Measurements from ENCODE around the gene FBXO24. TPM values are rescaled to one million over a fixed set of nuclear protein-coding genes. Genes with fewer than 3 reads are reported as not detected.
A peak's percentile ranks its signal among the peaks of the same experiment; 100 is the strongest.

FBXO24 gene
- total and polyA plus RNA-seq, 7 experiments from 2014 or later: 0.75 to 3.1 (median 2.0) TPM

DNA sequence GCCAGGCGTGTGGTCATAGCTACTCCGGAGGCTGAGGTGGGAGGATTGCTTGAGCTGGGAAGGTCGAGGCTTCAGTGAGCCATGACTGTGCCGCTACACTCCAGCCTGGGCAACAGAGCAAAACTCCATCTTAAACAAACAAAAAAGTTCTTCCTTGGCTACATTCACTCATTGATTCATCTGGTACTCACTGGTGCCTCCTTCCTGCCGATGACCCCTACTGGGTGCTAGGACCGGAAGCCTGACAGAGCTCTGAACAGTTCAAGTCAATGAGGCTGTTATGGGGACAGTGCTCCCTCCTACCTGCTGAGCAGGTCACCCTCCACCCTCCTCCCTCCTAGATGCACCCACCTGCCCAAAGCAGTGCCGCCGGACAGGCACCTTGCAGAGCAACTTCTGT is 21.0 kb downstream of the FBXO24 start:
- Histone ChIP-seq H3K4me1 (ENCODE audit: control insufficient read depth in 2 of 2, insufficient read depth in 2 of 2, low read length in 2 of 2) (peaks cover 6 to 10% of the 10 kb centered on the region in 2 donors), H3K36me3 (ENCODE audit: control insufficient read depth in 2 of 3, insufficient read depth in 3 of 3, low read length in 3 of 3) (no peaks in the 10 kb centered on the region), H3K9me3 (ENCODE audit: control insufficient read depth in 2 of 3, low read length in 3 of 3) (no peaks in the 10 kb centered on the region), H3K27ac (ENCODE audit: low read depth, low read length) (no peak overlapping the region), H3K4me3 (ENCODE audit: low read length) (no peak overlapping the region), H3K27me3 (ENCODE audit: control insufficient read depth in 2 of 2, insufficient read depth in 2 of 2, low read length in 2 of 2) (no peaks in the 10 kb centered on the region)
- ATAC-seq: no peak
- Mint-ChIP-seq H3K9me3 (peaks cover 0 to 3% (median 0%) of the 10 kb centered on the region in 11 donors), H3K36me3 (no peaks in the 10 kb centered on the region), H3K4me3 (peak overlapping the region in 5 of 10 donors; percentile 5 to 55 (median 34)), H3K27me3 (peaks cover 0 to 18% (median 0%) of the 10 kb centered on the region in 5 donors), H3K4me1 (peaks cover 10 to 36% (median 27%) of the 10 kb centered on the region in 7 donors), H3K27ac (peak overlapping the region in 2 of 9 donors; percentile 33 to 67)
- no peak for DNase-seq
- intact Hi-C loops (cut with micrococcal nuclease): no loop called here
- ChIA-PET CTCF (interaction anchor here (0.6 kb wide), 1 partner anchor 52 kb away, joined by 3 read pairs; no protein-coding TSS in a partner anchor), POLR2A (interaction anchor here (1.0 to 4.8 kb wide), 3 partner anchors 10 to 84 kb away, joined by 4 to 50 read pairs (median 5); partner anchors contain the start of genes FBXO24 and LRCH4)

DNA sequence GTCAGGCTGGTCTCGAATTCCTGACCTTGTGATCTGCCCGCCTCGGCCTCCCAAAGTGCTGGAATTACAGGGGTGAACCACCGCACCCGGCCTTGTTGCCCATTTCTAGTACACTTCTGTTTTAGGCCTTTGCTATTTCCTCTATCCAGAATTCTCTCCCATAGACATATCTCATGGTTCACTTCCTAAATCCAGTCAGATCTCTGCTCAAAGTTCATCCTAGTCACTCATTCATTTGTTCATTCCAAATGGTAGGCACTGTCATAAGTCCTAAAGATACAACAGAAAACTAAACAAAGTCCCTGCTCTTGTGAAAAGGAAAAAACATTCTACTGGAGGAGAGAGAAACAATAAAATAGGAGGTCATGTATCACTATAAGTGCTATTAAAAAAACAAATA is 23.8 kb downstream of the FBXO24 start:
- no peak for DNase-seq
- Histone ChIP-seq H3K27me3 (ENCODE audit: control insufficient read depth in 2 of 2, insufficient read depth in 2 of 2, low read length in 2 of 2) (no peaks in the 10 kb centered on the region), H3K9me3 (ENCODE audit: control insufficient read depth in 2 of 3, low read length in 3 of 3) (no peaks in the 10 kb centered on the region), H3K36me3 (ENCODE audit: control insufficient read depth in 2 of 3, insufficient read depth in 3 of 3, low read length in 3 of 3) (peaks cover 0 to 4% (median 0%) of the 10 kb centered on the region in 3 experiments), H3K4me1 (ENCODE audit: control insufficient read depth in 2 of 2, insufficient read depth in 2 of 2, low read length in 2 of 2) (peaks cover 15 to 16% of the 10 kb centered on the region in 2 donors), H3K4me3 (ENCODE audit: low read length) (no peak overlapping the region), H3K27ac (ENCODE audit: low read depth, low read length) (no peak overlapping the region)
- Mint-ChIP-seq H3K4me3 (peak overlapping the region in 5 of 10 donors; percentile 4 to 99 (median 19)), H3K27me3 (peaks cover 0 to 18% (median 0%) of the 10 kb centered on the region in 5 donors), H3K9me3 (peaks cover 0 to 3% (median 0%) of the 10 kb centered on the region in 11 donors), H3K36me3 (peaks cover 0 to 9% (median 0%) of the 10 kb centered on the region in 5 donors), H3K4me1 (peaks cover 23 to 40% (median 31%) of the 10 kb centered on the region in 7 donors), H3K27ac (peak overlapping the region in 6 of 9 donors; percentile 3 to 98 (median 21))
- CTCF ChIA-PET: no interaction called here
- intact Hi-C loops (cut with micrococcal nuclease): loop anchor here in 1 of 2 donors (5.0 kb wide), 1 partner anchor 277 kb away; the partner anchor contains the start of gene UFSP1
- POLR2A ChIA-PET: interaction anchor here (7.0 kb wide), 1 partner anchor 26 kb away, joined by 111 read pairs; the partner anchor contains the start of genes FBXO24 and LRCH4
- ATAC-seq: no peak

DNA sequence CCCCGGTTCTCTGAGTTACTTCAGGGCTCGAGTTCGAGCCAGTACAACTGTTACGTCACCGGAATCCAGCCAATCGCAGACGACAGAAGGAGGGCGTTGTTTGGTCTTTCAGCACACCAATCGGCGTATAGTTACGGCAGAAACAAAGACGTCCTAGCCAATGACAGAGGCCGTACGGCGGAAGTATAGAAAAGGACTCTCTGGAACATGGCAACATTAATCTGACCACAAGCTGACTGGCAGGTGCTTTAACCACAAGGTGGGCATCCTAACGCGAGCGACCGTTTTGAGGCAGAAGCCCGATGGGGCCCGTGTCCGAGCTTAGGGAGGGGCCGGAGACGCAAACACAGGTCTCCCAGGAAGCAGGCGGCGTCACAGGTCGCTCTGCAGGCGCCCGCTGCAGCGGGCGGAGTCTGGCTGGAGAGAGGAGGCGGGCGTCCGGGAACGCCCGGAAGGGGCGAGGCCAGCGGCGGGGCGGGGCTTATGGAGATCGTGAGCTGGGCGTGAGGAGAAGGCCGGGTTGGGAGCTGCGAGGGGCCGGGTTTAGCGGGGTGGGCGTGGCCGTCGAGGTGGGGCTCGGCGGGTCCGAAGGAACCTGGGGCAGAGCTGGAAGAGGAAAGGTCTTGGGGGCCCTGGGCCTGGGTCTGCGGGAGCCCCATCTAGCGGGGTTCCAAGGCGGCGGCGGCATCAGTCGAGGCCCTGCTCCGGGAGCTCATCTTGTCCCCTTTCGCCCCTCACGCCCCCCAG is 26.0 kb downstream of the FBXO24 start, which contains the start of gene MOSPD3:
MOSPD3 (plus strand) TSS at position 558 of the 747 bp plus-strand sequence. CDS start 252 bp downstream, outside the sequence.
- DNase-seq (peak; percentile 97 to 99 (median 98)), ATAC-seq (peak; percentile 94)
- H3K27ac ChIP-seq (ENCODE audit: low read depth, low read length): peak within 1 kb of the TSS; percentile 92
- intact Hi-C loops (cut with micrococcal nuclease): loop anchor here (1.0 to 5.0 kb wide), 17 partner anchors 8 to 1231 kb away; partner anchors contain the start of genes AGFG2 (in 2 of the 2), FBXO24 (in 2 of the 2), GNB2 (in 2 of the 2) and LRCH4 (in 2 of the 2)
- no peaks in the 10 kb centered on the region for H3K9me3 ChIP-seq (ENCODE audit: control insufficient read depth in 2 of 3, low read length in 3 of 3)
- Mint-ChIP-seq H3K36me3 (peaks cover 0 to 13% (median 3%) of the 10 kb centered on the region in 5 donors), H3K27ac (peak within 1 kb of the TSS; percentile 97 to 100 (median 100)), H3K4me1 (peaks cover 18 to 29% (median 24%) of the 10 kb centered on the region in 7 donors), H3K9me3 (peaks cover 0 to 3% (median 0%) of the 10 kb centered on the region in 11 donors), H3K4me3 (peak within 1 kb of the TSS; percentile 92 to 99 (median 98)), H3K27me3 (peaks cover 0 to 8% (median 0%) of the 10 kb centered on the region in 5 donors)
- H3K36me3 ChIP-seq (ENCODE audit: control insufficient read depth in 2 of 3, insufficient read depth in 3 of 3, low read length in 3 of 3): peaks cover 0 to 4% (median 0%) of the 10 kb centered on the region in 3 experiments
- CTCF ChIA-PET: interaction anchor here (0.6 to 2.8 kb wide), 6 partner anchors 14 to 93 kb away, joined by 3 to 17 read pairs (median 6); partner anchors contain the start of genes FBXO24, LRCH4 and POP7
- H3K27me3 ChIP-seq (ENCODE audit: control insufficient read depth in 2 of 2, insufficient read depth in 2 of 2, low read length in 2 of 2): no peaks in the 10 kb centered on the region
- POLR2A ChIA-PET: interaction anchor here (0.5 to 7.0 kb wide), 23 partner anchors 8 to 183 kb away, joined by 3 to 111 read pairs (median 6); partner anchors contain the start of genes FBXO24, GIGYF1, LRCH4 and MEPCE
- peak within 1 kb of the TSS; percentile 99 for H3K4me3 ChIP-seq (ENCODE audit: low read length)
- peaks cover 10 to 16% of the 10 kb centered on the region in 2 donors for H3K4me1 ChIP-seq (ENCODE audit: control insufficient read depth in 2 of 2, insufficient read depth in 2 of 2, low read length in 2 of 2)

DNA sequence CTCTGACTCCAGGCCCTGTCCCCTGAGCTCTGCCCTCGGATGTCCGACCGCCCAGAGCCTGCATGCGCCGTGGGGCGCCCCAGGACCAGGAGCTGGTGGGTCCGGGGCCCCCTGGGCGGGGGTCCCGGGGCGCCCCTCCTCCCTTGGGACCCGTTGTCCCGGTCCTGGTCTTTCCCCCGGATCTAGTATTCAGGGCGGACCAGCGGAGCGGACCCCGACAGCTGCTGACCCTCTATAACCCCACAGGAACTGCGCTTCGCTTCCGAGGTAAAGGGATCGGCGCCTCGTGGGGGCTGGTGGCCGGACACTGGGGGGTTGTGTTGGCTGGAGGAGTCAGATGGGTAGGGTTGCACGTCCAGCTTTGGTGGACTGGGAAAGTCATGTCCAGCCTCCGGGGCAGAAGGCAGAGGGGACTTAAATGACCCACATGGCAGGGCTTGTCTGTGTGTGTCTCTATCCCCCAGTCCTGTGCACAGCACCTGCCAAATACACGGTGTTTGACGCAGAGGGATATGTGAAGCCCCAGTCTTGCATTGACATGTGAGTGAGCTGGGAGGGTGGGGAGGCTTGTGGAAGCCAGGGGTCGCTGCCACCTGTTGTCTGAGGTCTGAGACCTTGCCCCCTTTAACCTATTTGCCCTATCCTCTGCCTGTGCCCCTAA is 26.7 kb downstream of the FBXO24 start:
- ATAC-seq: no peak
- Mint-ChIP-seq H3K27ac (peak overlapping the region; percentile 66 to 100 (median 93)), H3K9me3 (peaks cover 0 to 3% (median 0%) of the 10 kb centered on the region in 11 donors), H3K27me3 (peaks cover 0 to 3% (median 0%) of the 10 kb centered on the region in 5 donors), H3K4me3 (peak overlapping the region; percentile 82 to 99 (median 96)), H3K36me3 (peaks cover 0 to 13% (median 3%) of the 10 kb centered on the region in 5 donors), H3K4me1 (peaks cover 16 to 29% (median 24%) of the 10 kb centered on the region in 7 donors)
- Histone ChIP-seq H3K4me1 (ENCODE audit: control insufficient read depth in 2 of 2, insufficient read depth in 2 of 2, low read length in 2 of 2) (peaks cover 10 to 16% of the 10 kb centered on the region in 2 donors), H3K27ac (ENCODE audit: low read depth, low read length) (peak overlapping the region; percentile 92), H3K4me3 (ENCODE audit: low read length) (peak overlapping the region; percentile 99), H3K9me3 (ENCODE audit: control insufficient read depth in 2 of 3, low read length in 3 of 3) (no peaks in the 10 kb centered on the region), H3K36me3 (ENCODE audit: control insufficient read depth in 2 of 3, insufficient read depth in 3 of 3, low read length in 3 of 3) (peaks cover 0 to 4% (median 0%) of the 10 kb centered on the region in 3 experiments), H3K27me3 (ENCODE audit: control insufficient read depth in 2 of 2, insufficient read depth in 2 of 2, low read length in 2 of 2) (no peaks in the 10 kb centered on the region)
- intact Hi-C loops (cut with micrococcal nuclease): loop anchor here (1.0 to 5.0 kb wide), 17 partner anchors 9 to 1232 kb away; partner anchors contain the start of genes AGFG2 (in 2 of the 2), FBXO24 (in 2 of the 2), GNB2 (in 2 of the 2) and LRCH4 (in 2 of the 2)
- ChIA-PET CTCF (interaction anchor here (0.5 to 2.8 kb wide), 9 partner anchors 13 to 341 kb away, joined by 3 to 17 read pairs (median 3); partner anchors contain the start of genes FBXO24, LRCH4 and POP7), POLR2A (interaction anchor here (0.6 to 7.0 kb wide), 26 partner anchors 9 to 1234 kb away, joined by 3 to 111 read pairs (median 6); partner anchors contain the start of genes FBXO24, GIGYF1, LRCH4 and MEPCE)
- peak in 5 of 9 donors; percentile 35 to 42 (median 38) for DNase-seq

DNA sequence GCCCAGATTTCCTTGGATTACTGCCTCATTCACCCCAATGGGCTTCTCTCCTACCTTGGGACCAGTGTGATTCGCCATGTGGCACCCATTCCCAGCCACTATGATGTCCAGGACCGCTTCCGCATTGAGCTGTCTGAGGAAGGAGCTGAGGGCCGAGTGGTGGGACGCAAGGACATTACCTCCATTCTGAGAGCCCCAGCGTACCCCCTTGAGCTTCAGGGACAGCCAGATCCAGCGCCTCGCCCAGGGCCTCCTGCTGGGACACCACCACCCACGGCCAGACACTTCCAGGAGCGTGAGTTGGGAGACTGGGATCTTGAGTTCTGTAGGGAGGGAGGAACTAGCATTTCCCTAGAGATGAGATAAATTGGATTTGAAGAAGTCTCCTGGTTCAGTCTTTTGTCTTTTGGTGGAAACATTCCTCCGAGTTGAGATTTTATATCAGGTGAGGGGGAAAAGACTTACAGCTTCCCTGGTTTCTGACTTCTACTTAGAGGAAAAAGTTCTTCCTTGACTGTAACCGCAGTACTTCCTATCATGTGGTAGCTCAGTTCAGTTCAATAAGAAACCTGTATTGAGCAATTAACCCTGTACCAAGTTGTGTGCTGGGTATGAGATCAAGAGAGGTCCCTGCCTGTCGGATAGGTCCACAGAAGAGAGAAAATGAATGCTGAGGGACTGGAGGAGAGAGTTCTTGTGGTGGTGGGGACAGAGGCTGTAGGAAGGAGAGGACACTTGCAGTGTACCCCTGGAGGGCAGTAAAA is 27.5 kb downstream of the FBXO24 start:
- Histone ChIP-seq H3K4me1 (ENCODE audit: control insufficient read depth in 2 of 2, insufficient read depth in 2 of 2, low read length in 2 of 2) (peaks cover 10 to 16% of the 10 kb centered on the region in 2 donors), H3K36me3 (ENCODE audit: control insufficient read depth in 2 of 3, insufficient read depth in 3 of 3, low read length in 3 of 3) (peaks cover 0 to 4% (median 0%) of the 10 kb centered on the region in 3 experiments), H3K27ac (ENCODE audit: low read depth, low read length) (peak overlapping the region; percentile 92), H3K27me3 (ENCODE audit: control insufficient read depth in 2 of 2, insufficient read depth in 2 of 2, low read length in 2 of 2) (no peaks in the 10 kb centered on the region), H3K4me3 (ENCODE audit: low read length) (peak overlapping the region; percentile 99), H3K9me3 (ENCODE audit: control insufficient read depth in 2 of 3, low read length in 3 of 3) (no peaks in the 10 kb centered on the region)
- intact Hi-C loops (cut with micrococcal nuclease): loop anchor here (2.0 to 5.0 kb wide), 5 partner anchors 135 to 1233 kb away; partner anchors contain the start of genes GPC2 (in 1 of the 2), MEPCE (in 1 of the 2), STAG3 (in 1 of the 2) and TSC22D4 (in 1 of the 2)
- DNase-seq (peak in 3 of 9 donors; percentile 22 to 33 (median 30)), ATAC-seq (no peak)
- Mint-ChIP-seq H3K9me3 (peaks cover 0 to 3% (median 0%) of the 10 kb centered on the region in 11 donors), H3K36me3 (peaks cover 0 to 13% (median 3%) of the 10 kb centered on the region in 5 donors), H3K4me1 (peaks cover 16 to 29% (median 24%) of the 10 kb centered on the region in 7 donors), H3K27ac (peak overlapping the region in 5 of 9 donors; percentile 45 to 56 (median 53)), H3K27me3 (peaks cover 0 to 2% (median 0%) of the 10 kb centered on the region in 5 donors), H3K4me3 (peak overlapping the region; percentile 62 to 99 (median 86))
- ChIA-PET POLR2A (interaction anchor here (0.6 to 7.0 kb wide), 14 partner anchors 12 to 1235 kb away, joined by 3 to 111 read pairs (median 6); partner anchors contain the start of genes FBXO24, GIGYF1, LRCH4 and POP7), CTCF (interaction anchor here (0.6 to 2.8 kb wide), 6 partner anchors 27 to 341 kb away, joined by 3 to 17 read pairs (median 4); partner anchors contain the start of genes FBXO24, LRCH4 and POP7)
